ENCODE results near the gene IL2RG.

Gene IL2RG

DNA sequence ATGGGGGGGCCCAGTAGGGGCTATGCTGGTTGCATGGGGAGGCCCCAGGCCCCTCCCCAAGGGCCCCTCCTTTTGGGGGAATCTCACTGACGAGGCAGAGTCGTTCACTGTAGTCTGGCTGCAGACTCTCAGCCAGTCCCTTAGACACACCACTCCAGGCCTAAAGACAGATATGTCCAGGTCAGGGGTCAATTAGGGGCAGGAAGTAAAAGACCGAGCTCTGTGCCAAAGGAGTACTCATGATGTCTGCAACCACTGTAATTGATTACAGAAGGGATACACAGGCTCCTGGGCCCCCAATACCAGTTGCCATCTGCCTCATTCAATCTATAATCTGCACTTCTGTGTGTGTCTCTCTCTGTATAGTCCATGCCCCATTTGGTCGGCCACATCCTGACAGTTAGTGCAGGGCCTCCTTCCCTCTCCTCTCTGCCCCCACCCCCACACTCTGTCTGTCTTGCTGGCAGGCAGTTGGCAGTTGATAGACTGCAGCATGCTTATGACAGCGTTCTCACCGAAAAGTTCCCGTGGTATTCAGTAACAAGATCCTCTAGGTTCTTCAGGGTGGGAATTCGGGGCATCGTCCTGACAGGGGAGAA is 3.5 kb downstream of the IL2RG start:
- peak; percentile 21 for DNase-seq

GRCh38 chrX:71107245-71107644 is 4.1 kb downstream of the IL2RG start:
- no peak for DNase-seq

- DNase-seq, result no peak
Observed at GRCh38 chrX:71106427-71106826, 5.0 kb downstream of the IL2RG start, which contains the start of gene CXorf65. CXorf65 (minus strand) TSS chrX:71106740; CDS start chrX:71106556, 184 bp downstream.

- no peak for DNase-seq
Observed at GRCh38 chrX:71105628-71106027, 5.7 kb downstream of the IL2RG start.

- DNase-seq, result peak; percentile 45
Observed at GRCh38 chrX:71103110-71103983, 8.0 kb downstream of the IL2RG start.

DNA sequence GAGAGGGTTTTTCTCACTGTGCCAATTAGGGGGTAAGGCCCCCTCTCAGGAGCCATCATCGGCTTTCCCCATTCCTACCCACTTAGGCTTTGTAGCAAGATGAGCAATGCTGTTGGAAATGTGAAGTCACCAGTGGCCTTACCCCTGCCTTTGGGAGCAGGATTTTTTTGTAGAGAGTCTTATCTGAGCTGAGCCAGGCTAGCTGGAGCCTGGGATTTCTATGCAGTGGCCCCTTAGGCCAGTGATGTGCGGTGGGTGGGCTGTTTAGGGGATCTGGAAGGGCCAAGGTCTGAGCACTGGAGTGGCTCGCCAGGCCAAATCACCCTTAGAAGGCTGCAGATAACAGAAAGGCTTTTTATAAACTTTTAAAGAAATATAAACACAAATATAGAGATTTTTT is 9.1 kb downstream of the IL2RG start:
- no peak for DNase-seq

DNA sequence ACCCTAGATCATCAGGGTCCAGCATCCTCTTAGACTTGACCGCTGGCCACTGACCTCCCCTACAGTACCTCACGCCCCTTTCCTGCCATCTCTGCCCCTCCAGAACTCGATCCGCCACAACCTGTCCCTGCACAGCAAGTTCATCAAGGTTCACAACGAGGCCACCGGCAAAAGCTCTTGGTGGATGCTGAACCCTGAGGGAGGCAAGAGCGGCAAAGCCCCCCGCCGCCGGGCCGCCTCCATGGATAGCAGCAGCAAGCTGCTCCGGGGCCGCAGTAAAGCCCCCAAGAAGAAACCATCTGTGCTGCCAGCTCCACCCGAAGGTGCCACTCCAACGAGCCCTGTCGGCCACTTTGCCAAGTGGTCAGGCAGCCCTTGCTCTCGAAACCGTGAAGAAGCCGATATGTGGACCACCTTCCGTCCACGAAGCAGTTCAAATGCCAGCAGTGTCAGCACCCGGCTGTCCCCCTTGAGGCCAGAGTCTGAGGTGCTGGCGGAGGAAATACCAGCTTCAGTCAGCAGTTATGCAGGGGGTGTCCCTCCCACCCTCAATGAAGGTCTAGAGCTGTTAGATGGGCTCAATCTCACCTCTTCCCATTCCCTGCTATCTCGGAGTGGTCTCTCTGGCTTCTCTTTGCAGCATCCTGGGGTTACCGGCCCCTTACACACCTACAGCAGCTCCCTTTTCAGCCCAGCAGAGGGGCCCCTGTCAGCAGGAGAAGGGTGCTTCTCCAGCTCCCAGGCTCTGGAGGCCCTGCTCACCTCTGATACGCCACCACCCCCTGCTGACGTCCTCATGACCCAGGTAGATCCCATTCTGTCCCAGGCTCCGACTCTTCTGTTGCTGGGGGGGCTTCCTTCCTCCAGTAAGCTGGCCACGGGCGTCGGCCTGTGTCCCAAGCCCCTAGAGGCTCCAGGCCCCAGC is 10.5 kb downstream of the IL2RG start:
- DNase-seq, result peak; percentile 8

- no peak for DNase-seq
Observed at GRCh38 chrX:71099736-71100135, 11.6 kb downstream of the IL2RG start.

- no peak for DNase-seq
Observed at GRCh38 chrX:71098951-71099506, 12.3 kb downstream of the IL2RG start.

- DNase-seq, result peak; percentile 76
Observed at GRCh38 chrX:71098302-71098701, 13.1 kb downstream of the IL2RG start.

DNA sequence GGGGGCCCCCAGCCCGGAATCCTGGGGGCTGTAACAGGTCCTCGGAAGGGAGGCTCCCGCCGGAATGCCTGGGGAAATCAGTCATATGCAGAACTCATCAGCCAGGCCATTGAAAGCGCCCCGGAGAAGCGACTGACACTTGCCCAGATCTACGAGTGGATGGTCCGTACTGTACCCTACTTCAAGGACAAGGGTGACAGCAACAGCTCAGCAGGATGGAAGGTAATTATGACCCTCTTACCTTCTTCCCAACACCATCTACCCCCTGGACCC is 14.7 kb downstream of the IL2RG start:
- DNase-seq, result no peak

DNA sequence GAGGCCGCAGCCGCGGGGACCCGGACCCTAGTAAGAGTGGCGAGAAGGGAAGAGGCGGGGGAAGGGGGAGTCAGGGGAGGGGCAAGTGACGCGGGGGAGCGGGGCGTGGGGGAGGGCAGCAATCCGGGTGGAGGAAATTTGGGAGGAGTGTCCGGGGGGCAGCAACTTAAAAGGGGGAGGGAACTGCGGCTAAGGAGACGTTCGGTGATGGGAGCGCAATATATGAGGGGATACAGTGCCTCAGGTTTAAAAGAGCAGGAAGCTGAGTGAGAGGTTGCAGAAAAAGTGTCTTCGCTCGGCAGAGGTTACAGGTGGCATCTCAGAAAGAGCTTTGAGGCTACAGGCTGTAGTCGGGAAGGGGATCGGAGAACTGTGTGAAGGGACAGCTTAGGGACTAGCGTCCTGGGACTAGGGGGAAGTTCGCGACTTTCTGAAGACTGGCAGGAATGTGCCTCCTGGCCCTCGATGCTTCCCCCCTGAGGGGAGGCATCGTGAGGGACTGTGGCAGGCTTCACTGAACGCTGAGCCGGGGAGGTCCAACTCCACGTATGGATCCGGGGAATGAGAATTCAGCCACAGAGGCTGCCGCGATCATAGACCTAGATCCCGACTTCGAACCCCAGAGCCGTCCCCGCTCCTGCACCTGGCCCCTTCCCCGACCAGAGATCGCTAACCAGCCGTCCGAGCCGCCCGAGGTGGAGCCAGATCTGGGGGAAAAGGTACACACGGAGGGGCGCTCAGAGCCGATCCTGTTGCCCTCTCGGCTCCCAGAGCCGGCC is 15.2 kb downstream of the IL2RG start:
- DNase-seq, result no peak

DNA sequence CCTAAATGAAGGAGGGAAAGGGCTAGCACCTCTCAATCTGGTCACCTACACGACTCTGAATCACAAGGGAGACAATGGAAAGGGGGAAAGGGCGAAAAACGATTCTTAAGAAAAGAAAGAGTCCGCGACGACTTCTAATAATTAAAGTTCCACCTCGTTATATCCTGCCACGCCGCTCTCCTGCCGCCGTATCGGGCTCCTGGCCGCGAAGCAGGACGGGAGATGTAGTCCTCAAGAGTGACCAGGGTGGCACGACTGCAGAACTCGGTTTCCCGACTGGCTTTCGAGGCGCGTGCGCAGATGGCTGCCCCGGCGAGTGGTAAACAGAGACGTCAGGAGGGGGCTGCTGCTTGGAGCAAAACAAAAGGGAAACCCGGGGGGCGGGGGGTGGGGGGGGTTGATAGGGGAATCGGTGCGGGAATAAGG is 15.8 kb downstream of the IL2RG start, which contains the start of gene FOXO4:
Gene FOXO4, plus strand, starts transcription at position 297 of the 426 bp plus-strand sequence. CDS start 678 bp downstream, outside the sequence.
- peak; percentile 86 for DNase-seq

DNA sequence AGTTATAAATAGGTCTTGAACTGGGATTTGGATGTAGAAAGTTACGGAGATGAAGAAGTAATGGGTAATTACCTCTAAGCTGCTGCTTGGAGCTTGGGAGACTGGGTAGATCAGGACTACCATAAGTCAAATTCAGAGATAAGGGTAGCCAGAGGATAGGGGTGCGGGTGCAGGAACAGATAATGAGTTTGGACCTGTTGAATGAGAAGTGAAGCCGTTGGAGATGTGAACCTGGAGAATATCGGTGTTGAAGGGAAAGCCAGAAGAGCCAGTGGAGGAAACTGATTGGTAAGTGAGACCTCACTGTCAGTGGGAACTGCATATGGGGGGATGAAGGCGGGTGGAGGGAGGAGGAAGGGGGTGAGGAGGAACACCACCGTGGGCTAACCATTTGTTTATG is 16.3 kb downstream of the IL2RG start:
- DNase-seq, result no peak

DNA sequence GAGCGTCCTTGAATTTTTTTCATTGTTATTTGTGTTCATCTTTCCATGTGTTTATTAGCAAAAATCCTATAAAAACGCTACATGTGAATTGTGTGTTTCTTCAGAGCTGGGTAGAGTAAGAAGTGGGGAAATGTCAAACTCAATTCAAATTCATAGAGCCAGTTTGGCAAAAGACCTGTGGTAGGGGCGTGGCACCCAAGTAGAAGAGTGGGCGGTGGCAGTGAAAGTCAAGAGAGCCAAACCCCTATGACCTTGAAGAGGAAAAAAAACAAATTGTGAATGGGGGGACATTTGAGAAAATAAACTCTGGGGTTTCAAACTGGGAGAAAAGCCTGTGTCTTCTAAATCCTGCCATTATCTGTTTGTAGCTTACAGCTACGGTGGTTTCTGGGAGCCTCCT is 20.1 kb downstream of the IL2RG start:
- DNase-seq, result no peak

- DNase-seq, result no peak
Observed at GRCh38 chrX:71085900-71086299, 25.5 kb downstream of the IL2RG start.

- DNase-seq, result no peak
Observed at GRCh38 chrX:71082822-71083221, 28.6 kb downstream of the IL2RG start.

DNA sequence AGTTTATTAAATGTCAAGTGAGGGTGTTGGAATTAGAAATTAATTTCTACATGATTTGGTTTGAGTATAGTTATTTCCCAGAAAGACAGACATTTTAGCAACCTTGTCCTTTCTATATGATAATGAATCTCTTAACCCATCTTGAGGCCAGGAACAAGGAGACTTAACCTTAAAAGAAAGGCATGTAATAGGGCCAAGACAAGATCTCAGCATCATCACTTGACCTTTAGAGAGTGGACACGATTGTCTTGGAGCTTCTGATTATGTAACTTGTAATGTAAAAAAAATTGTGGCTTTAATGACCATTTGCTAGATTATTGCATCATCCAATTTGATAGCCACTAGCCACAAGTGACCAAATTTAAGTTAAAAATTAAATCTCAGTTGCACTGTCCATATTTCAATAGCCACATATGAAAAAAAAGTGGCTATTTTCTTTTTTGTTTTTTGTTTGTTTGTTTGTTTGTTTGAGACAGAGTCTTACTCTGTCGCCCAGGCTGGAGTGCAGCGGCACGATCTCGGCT is 29.2 kb downstream of the IL2RG start:
- no peak for DNase-seq

GRCh38 chrX:71081330-71082123 is 29.9 kb downstream of the IL2RG start:
- no peak for DNase-seq

- no peak for DNase-seq
Observed at GRCh38 chrX:71070531-71070930, 40.8 kb downstream of the IL2RG start.
